BLaER1 (cell line): Measurements from ENCODE around the gene RBM19.

Experiments used
- H3K27ac ChIP-seq: shearing (Covaris generic); formaldehyde crosslinking; 2 replicates; pipeline ENCODE4 v1.8.1; 2022
- H3K27me3 ChIP-seq: shearing (Covaris generic); formaldehyde crosslinking; 2 replicates; pipeline ENCODE4 v1.8.1; 2022
- H3K36me3 ChIP-seq: shearing (Covaris generic); formaldehyde crosslinking; 2 replicates; pipeline ENCODE4 v1.8.1; 2022
- H3K4me1 ChIP-seq: shearing (Covaris generic); formaldehyde crosslinking; 2 replicates; pipeline ENCODE4 v1.8.1; 2022
- H3K4me2 ChIP-seq: shearing (Covaris generic); formaldehyde crosslinking; 2 replicates; pipeline ENCODE4 v1.8.1; 2022
- H3K4me3 ChIP-seq: shearing (Covaris generic); formaldehyde crosslinking; 2 replicates; pipeline ENCODE4 v1.8.1; 2022
- H3K9ac ChIP-seq: shearing (Covaris generic); formaldehyde crosslinking; 2 replicates; pipeline ENCODE4 v1.8.1; 2022
- H3K9me3 ChIP-seq: shearing (Covaris generic); formaldehyde crosslinking; 2 replicates; pipeline ENCODE4 v1.8.1; 2022
- H4K20me1 ChIP-seq: shearing (Covaris generic); formaldehyde crosslinking; 2 replicates; pipeline ENCODE4 v1.8.1; 2022
- Cebpa-rat ChIP-seq: shearing (Covaris generic); IDR thresholded peaks from 2 replicates; pipeline ENCODE4 v1.8.1; 2022

Gene RBM19

GRCh38 chr12:113942209-113942608 lies 23.9 kb downstream of the RBM19 start:
- H3K9ac ChIP-seq: no peak overlapping the region
- H3K4me3 ChIP-seq: no peak overlapping the region
- H3K27me3 ChIP-seq: no peaks in the 10 kb centered on the region
- H3K4me2 ChIP-seq: no peak overlapping the region
- no peaks in the 10 kb centered on the region for H3K9me3 ChIP-seq
- peaks cover 18% of the 10 kb centered on the region for H3K4me1 ChIP-seq
- no peak overlapping the region for H3K27ac ChIP-seq
- peaks cover 97% of the 10 kb centered on the region for H3K36me3 ChIP-seq
- no peaks in the 10 kb centered on the region for H4K20me1 ChIP-seq
- TF ChIP-seq Cebpa-rat: no peak

- Histone ChIP-seq H3K4me1 (peaks cover 22% of the 10 kb centered on the region), H3K27ac (no peak overlapping the region), H4K20me1 (no peaks in the 10 kb centered on the region), H3K4me2 (no peak overlapping the region), H3K4me3 (no peak overlapping the region), H3K9ac (no peak overlapping the region), H3K36me3 (peaks cover 97% of the 10 kb centered on the region), H3K27me3 (no peaks in the 10 kb centered on the region), H3K9me3 (no peaks in the 10 kb centered on the region)
- no peak for TF ChIP-seq Cebpa-rat
These were observed 25.0 kb downstream of the RBM19 start for GRCh38 chr12:113941208-113941486.

- Histone ChIP-seq H3K9ac (peak overlapping the region; percentile 41), H3K9me3 (no peaks in the 10 kb centered on the region), H3K36me3 (peaks cover 96% of the 10 kb centered on the region), H3K27me3 (no peaks in the 10 kb centered on the region), H3K4me2 (peak overlapping the region; percentile 77), H4K20me1 (no peaks in the 10 kb centered on the region), H3K4me3 (no peak overlapping the region), H3K4me1 (peaks cover 22% of the 10 kb centered on the region), H3K27ac (peak overlapping the region; percentile 64; the same call in 1 of the 2 replicates)
- no peak for TF ChIP-seq Cebpa-rat
These were observed 25.5 kb downstream of the RBM19 start for GRCh38 chr12:113940357-113941207.

GRCh38 chr12:113939867-113940266 lies 26.3 kb downstream of the RBM19 start:
- no peak for TF ChIP-seq Cebpa-rat
- Histone ChIP-seq H4K20me1 (no peaks in the 10 kb centered on the region), H3K27me3 (no peaks in the 10 kb centered on the region), H3K36me3 (peaks cover 96% of the 10 kb centered on the region), H3K4me2 (peak overlapping the region; percentile 77), H3K9ac (peak overlapping the region; percentile 41), H3K9me3 (no peaks in the 10 kb centered on the region), H3K4me3 (no peak overlapping the region), H3K27ac (peak overlapping the region; percentile 64), H3K4me1 (peaks cover 22% of the 10 kb centered on the region)

GRCh38 chr12:113938471-113938870 lies 27.7 kb downstream of the RBM19 start:
- H3K4me3 ChIP-seq: no peak overlapping the region
- H3K4me2 ChIP-seq: no peak overlapping the region
- H3K27me3 ChIP-seq: no peaks in the 10 kb centered on the region
- no peak overlapping the region for H3K27ac ChIP-seq
- peaks cover 25% of the 10 kb centered on the region for H3K4me1 ChIP-seq
- no peaks in the 10 kb centered on the region for H4K20me1 ChIP-seq
- TF ChIP-seq Cebpa-rat: no peak
- H3K9ac ChIP-seq: no peak overlapping the region
- no peaks in the 10 kb centered on the region for H3K9me3 ChIP-seq
- H3K36me3 ChIP-seq: peaks cover 96% of the 10 kb centered on the region

- peaks cover 88% of the 10 kb centered on the region for H3K36me3 ChIP-seq
- no peak overlapping the region for H3K27ac ChIP-seq
These were observed 29.7 kb downstream of the RBM19 start for GRCh38 chr12:113936460-113936859.

GRCh38 chr12:113935459-113935858 lies 30.7 kb downstream of the RBM19 start:
- Histone ChIP-seq H3K4me2 (no peak overlapping the region), H3K27me3 (no peaks in the 10 kb centered on the region), H3K4me1 (peaks cover 29% of the 10 kb centered on the region), H4K20me1 (no peaks in the 10 kb centered on the region), H3K4me3 (no peak overlapping the region), H3K9ac (no peak overlapping the region), H3K36me3 (peaks cover 85% of the 10 kb centered on the region), H3K27ac (no peak overlapping the region), H3K9me3 (no peaks in the 10 kb centered on the region)
- no peak for TF ChIP-seq Cebpa-rat

More at GRCh38 chr12:113936460-113936859, 29.7 kb downstream of the RBM19 start:
- H3K27me3 ChIP-seq: no peaks in the 10 kb centered on the region
- no peak overlapping the region for H3K4me3 ChIP-seq
- H4K20me1 ChIP-seq: no peaks in the 10 kb centered on the region
- no peaks in the 10 kb centered on the region for H3K9me3 ChIP-seq
- no peak for TF ChIP-seq Cebpa-rat
- no peak overlapping the region for H3K9ac ChIP-seq
- H3K4me2 ChIP-seq: no peak overlapping the region
- H3K4me1 ChIP-seq: peaks cover 36% of the 10 kb centered on the region

GRCh38 chr12:113934946-113935345 lies 31.2 kb downstream of the RBM19 start:
- TF ChIP-seq Cebpa-rat: no peak
- Histone ChIP-seq H3K27ac (no peak overlapping the region), H3K27me3 (no peaks in the 10 kb centered on the region), H3K4me2 (no peak overlapping the region), H3K36me3 (peaks cover 86% of the 10 kb centered on the region), H3K9me3 (no peaks in the 10 kb centered on the region), H3K4me1 (peaks cover 26% of the 10 kb centered on the region), H3K4me3 (no peak overlapping the region), H4K20me1 (no peaks in the 10 kb centered on the region), H3K9ac (no peak overlapping the region)

GRCh38 chr12:113934060-113934814 lies 31.9 kb downstream of the RBM19 start:
- no peaks in the 10 kb centered on the region for H4K20me1 ChIP-seq
- no peak overlapping the region for H3K27ac ChIP-seq
- H3K36me3 ChIP-seq: peaks cover 79% of the 10 kb centered on the region
- H3K4me2 ChIP-seq: no peak overlapping the region
- H3K4me3 ChIP-seq: no peak overlapping the region
- H3K27me3 ChIP-seq: no peaks in the 10 kb centered on the region
- TF ChIP-seq Cebpa-rat: no peak
- no peaks in the 10 kb centered on the region for H3K9me3 ChIP-seq
- peaks cover 28% of the 10 kb centered on the region for H3K4me1 ChIP-seq
- H3K9ac ChIP-seq: no peak overlapping the region

GRCh38 chr12:113933201-113933786 lies 32.8 kb downstream of the RBM19 start:
- H3K27me3 ChIP-seq: no peaks in the 10 kb centered on the region
- TF ChIP-seq Cebpa-rat: no peak
- H3K9ac ChIP-seq: no peak overlapping the region
- H3K36me3 ChIP-seq: peaks cover 70% of the 10 kb centered on the region
- H4K20me1 ChIP-seq: no peaks in the 10 kb centered on the region
- peaks cover 38% of the 10 kb centered on the region for H3K4me1 ChIP-seq
- H3K4me2 ChIP-seq: 0 out of 2 replicates have a peak overlapping the region, but pooled peaks have one; percentile 3
- H3K4me3 ChIP-seq: no peak overlapping the region
- no peaks in the 10 kb centered on the region for H3K9me3 ChIP-seq
- H3K27ac ChIP-seq: no peak overlapping the region; the same call in 1 of the 2 replicates
